ENCODE measurements around the gene MICAL3. TPM values are rescaled to one million over a fixed set of nuclear protein-coding genes. Genes with fewer than 3 reads are reported as not detected.

Gene MICAL3
- total RNA-seq, 4 donors from 2014 or later = 84.2 to 290 (median 151) TPM

- in situ Hi-C loops (cut with MboI; ENCODE audit: low pct_ligation_motif_present in 1 of 4, low pct_unique_long_range_greater_than_20kb in 1 of 4, low sequenced_read_pairs in 3 of 4) = no loop called here
- H3K27ac ChIP-seq = peak overlapping the region; percentile 80 to 87 (median 84)
- H3K4me3 ChIP-seq = no peak overlapping the region
- WGBS, 2 donors (ENCODE audit: low coverage in 1 of 2) = 38% methylated on average over 12 of the region's 12 CpGs; no CpG with 5 or more reads in 1 of the 2 donors
- peaks cover 0 to 28% (median 4%) of the 10 kb centered on the region in 4 donors for H3K36me3 ChIP-seq
- intact Hi-C loops (cut with DNase I; ENCODE audit: low total_unique reads) = no loop called here
- H3K9me3 ChIP-seq = no peaks in the 10 kb centered on the region
- TF ChIP-seq, protein P1, sequence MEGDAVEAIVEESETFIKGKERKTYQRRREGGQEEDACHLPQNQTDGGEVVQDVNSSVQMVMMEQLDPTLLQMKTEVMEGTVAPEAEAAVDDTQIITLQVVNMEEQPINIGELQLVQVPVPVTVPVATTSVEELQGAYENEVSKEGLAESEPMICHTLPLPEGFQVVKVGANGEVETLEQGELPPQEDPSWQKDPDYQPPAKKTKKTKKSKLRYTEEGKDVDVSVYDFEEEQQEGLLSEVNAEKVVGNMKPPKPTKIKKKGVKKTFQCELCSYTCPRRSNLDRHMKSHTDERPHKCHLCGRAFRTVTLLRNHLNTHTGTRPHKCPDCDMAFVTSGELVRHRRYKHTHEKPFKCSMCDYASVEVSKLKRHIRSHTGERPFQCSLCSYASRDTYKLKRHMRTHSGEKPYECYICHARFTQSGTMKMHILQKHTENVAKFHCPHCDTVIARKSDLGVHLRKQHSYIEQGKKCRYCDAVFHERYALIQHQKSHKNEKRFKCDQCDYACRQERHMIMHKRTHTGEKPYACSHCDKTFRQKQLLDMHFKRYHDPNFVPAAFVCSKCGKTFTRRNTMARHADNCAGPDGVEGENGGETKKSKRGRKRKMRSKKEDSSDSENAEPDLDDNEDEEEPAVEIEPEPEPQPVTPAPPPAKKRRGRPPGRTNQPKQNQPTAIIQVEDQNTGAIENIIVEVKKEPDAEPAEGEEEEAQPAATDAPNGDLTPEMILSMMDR (IDR thresholded peaks at IDR 0.05) = peak; percentile 56 to 76 (median 65)
- TF ChIP-seq POLR2A (IDR thresholded peaks at IDR 0.05) (no peak), EP300 (IDR thresholded peaks at IDR 0.05; ENCODE audit: low read depth) (no peak), POLR2AphosphoS5 (IDR thresholded peaks at IDR 0.05) (peak in 1 of 3 donors; percentile 4)
- H3K27me3 ChIP-seq = no peaks in the 10 kb centered on the region
- H3K4me1 ChIP-seq = peaks cover 12 to 58% (median 44%) of the 10 kb centered on the region in 4 donors
- peak; percentile 83 for DNase-seq
Measured at GRCh38 chr22:17891481-17892167, 132.7 kb downstream of the MICAL3 start.

DNA sequence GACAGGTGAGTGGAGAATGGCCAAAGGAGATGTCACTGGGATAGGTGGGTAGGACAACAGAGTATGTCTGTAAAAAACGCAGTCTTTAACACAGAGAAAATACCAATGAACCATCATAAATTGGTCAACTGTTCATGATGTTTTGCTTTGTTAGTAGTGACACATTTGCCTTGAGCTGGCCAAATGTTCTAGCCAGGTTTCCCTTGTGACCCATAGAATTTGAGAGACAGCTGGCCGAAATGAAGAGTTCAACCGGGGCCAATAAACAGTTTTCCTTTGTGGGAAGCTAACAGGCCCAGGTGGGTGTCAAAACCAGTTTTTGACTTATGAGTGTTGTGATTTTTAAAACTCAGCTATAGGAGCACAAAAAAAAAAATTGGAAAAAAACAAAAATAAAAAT lies 133.5 kb downstream of the MICAL3 start:
- peaks cover 0 to 33% (median 6%) of the 10 kb centered on the region in 4 donors for H3K36me3 ChIP-seq
- TF ChIP-seq POLR2A (IDR thresholded peaks at IDR 0.05) = no peak
- no peak for TF ChIP-seq EP300 (IDR thresholded peaks at IDR 0.05; ENCODE audit: low read depth)
- TF ChIP-seq, protein P1 (IDR thresholded peaks at IDR 0.05) = no peak
- TF ChIP-seq POLR2AphosphoS5 (IDR thresholded peaks at IDR 0.05) = no peak
- in situ Hi-C loops (cut with MboI; ENCODE audit: low pct_ligation_motif_present in 1 of 4, low pct_unique_long_range_greater_than_20kb in 1 of 4, low sequenced_read_pairs in 3 of 4) = no loop called here
- intact Hi-C loops (cut with DNase I; ENCODE audit: low total_unique reads) = no loop called here
- no peaks in the 10 kb centered on the region for H3K27me3 ChIP-seq
- no peaks in the 10 kb centered on the region for H3K9me3 ChIP-seq
- H3K27ac ChIP-seq = peak overlapping the region; percentile 80 to 87 (median 84)
- 39 to 48% methylated on average over 2 to 3 of the region's 3 CpGs for WGBS, 2 donors (ENCODE audit: low coverage in 1 of 2)
- DNase-seq = no peak
- no peak overlapping the region for H3K4me3 ChIP-seq
- peaks cover 12 to 53% (median 40%) of the 10 kb centered on the region in 4 donors for H3K4me1 ChIP-seq

DNA sequence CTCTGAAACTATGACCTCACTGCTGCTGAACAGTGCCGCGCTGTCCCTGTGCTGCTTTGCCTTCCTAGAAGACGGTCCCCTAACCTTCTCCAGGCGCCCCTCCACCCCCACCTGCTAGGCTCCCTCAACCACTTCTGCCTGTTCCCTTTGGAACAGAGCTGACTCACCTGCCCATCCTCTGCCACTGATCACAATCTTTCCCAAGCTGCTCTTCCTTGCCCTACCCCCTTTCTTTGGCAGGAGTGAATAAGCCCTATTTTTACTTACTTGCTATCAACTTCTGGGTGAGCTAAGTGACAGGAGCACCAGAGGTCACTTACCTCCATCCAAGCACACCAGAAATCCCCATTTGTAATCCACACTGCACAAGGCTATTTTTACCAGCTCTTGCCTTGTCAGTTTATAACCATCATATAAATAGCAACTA lies 134.1 kb downstream of the MICAL3 start:
- Histone ChIP-seq H3K4me1 (peaks cover 12 to 50% (median 38%) of the 10 kb centered on the region in 4 donors), H3K36me3 (peaks cover 0 to 40% (median 9%) of the 10 kb centered on the region in 4 donors), H3K9me3 (no peaks in the 10 kb centered on the region), H3K27me3 (no peaks in the 10 kb centered on the region), H3K27ac (peak overlapping the region; percentile 80 to 87 (median 84)), H3K4me3 (no peak overlapping the region)
- TF ChIP-seq, protein P1 (IDR thresholded peaks at IDR 0.05) = no peak
- TF ChIP-seq POLR2A (IDR thresholded peaks at IDR 0.05) (peak; percentile 32), POLR2AphosphoS5 (IDR thresholded peaks at IDR 0.05) (peak in 2 of 3 donors; percentile 33 to 38)
- in situ Hi-C loops (cut with MboI; ENCODE audit: low pct_ligation_motif_present in 1 of 4, low pct_unique_long_range_greater_than_20kb in 1 of 4, low sequenced_read_pairs in 3 of 4) (no loop called here), intact Hi-C loops (cut with DNase I; ENCODE audit: low total_unique reads) (no loop called here)
- peak; percentile 55 for DNase-seq
- WGBS, 2 donors (ENCODE audit: low coverage in 1 of 2) = 80% methylated on average over 4 of the region's 4 CpGs; no CpG with 5 or more reads in 1 of the 2 donors

DNA sequence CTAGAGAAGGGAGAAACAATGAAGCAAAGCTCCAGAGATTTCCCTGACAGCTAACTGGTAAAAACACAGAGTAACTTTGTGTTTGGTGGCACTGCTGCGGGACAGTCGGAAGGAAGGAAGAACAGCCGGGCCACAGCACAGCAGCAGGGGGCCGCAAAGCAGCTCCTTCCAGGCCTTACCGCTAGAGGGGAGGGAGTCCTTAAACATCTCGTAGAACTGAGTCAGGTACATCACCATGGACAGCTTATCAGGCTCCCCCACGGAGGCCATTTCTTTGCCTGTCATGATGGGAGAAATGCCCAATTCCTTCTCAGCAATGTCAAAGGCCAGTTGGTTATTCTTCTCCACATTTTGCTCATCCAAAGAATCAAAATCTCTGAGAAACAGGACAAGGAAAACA lies 135.5 kb downstream of the MICAL3 start:
- no peaks in the 10 kb centered on the region for H3K9me3 ChIP-seq
- no peaks in the 10 kb centered on the region for H3K27me3 ChIP-seq
- peaks cover 12 to 42% (median 33%) of the 10 kb centered on the region in 4 donors for H3K4me1 ChIP-seq
- H3K27ac ChIP-seq = peak overlapping the region in 1 of 4 donors; percentile 85
- in situ Hi-C loops (cut with MboI; ENCODE audit: low pct_ligation_motif_present in 1 of 4, low pct_unique_long_range_greater_than_20kb in 1 of 4, low sequenced_read_pairs in 3 of 4) = no loop called here
- DNase-seq = no peak
- TF ChIP-seq POLR2A (IDR thresholded peaks at IDR 0.05) = no peak
- TF ChIP-seq EP300 (IDR thresholded peaks at IDR 0.05; ENCODE audit: low read depth) = no peak
- TF ChIP-seq POLR2AphosphoS5 (IDR thresholded peaks at IDR 0.05) = no peak
- TF ChIP-seq, protein P1 (IDR thresholded peaks at IDR 0.05) = no peak
- no peak overlapping the region for H3K4me3 ChIP-seq
- intact Hi-C loops (cut with DNase I; ENCODE audit: low total_unique reads) = loop anchor here (10.0 kb wide), 1 partner anchor 64 kb away; no protein-coding TSS in a partner anchor
- WGBS, 2 donors (ENCODE audit: low coverage in 1 of 2) = 79% methylated on average over 7 of the region's 7 CpGs; no CpG with 5 or more reads in 1 of the 2 donors
- peaks cover 0 to 48% (median 11%) of the 10 kb centered on the region in 4 donors for H3K36me3 ChIP-seq
